Neutrophil (primary cell): ENCODE measurements around the gene TESPA1.
A peak's percentile ranks its signal among the peaks of the same experiment; 100 is the strongest.

Experiments used
- H3K27ac ChIP-seq: fragments of 200-600 bp; sonication (generic); 2 replicates; pipeline ENCODE4 v1.5.1; 2016; ENCODE audit warnings: mild to moderate bottlenecking, moderate library complexity
- H3K27me3 ChIP-seq: fragments of 200-600 bp; sonication (generic); 2 replicates; pipeline ENCODE4 v1.6.0; 2016; ENCODE audit warnings: mild to moderate bottlenecking
- H3K36me3 ChIP-seq: fragments of 200-600 bp; sonication (generic); 2 replicates; pipeline ENCODE4 v1.5.1; 2017
- H3K4me1 ChIP-seq, 2 experiments: fragments of 200-600 bp in 1 of 2; sonication (generic) in 1 of 2; 1 replicate in 1 of 2; 2 replicates in 1 of 2; pipeline versions ENCODE4 v1.5.1 to v1.6.1; 2013 to 2016; ENCODE audit warnings: low read depth in 1 of 2, low read length in 1 of 2, mild to moderate bottlenecking in 1 of 2, moderate library complexity in 1 of 2; ENCODE audit not compliant: control insufficient read depth in 1 of 2, insufficient read depth in 1 of 2
- H3K4me3 ChIP-seq, 2 experiments: fragments of 200-600 bp in 1 of 2; sonication (generic) in 1 of 2; 1 replicate in 1 of 2; 2 replicates in 1 of 2; pipeline ENCODE4 v1.5.1; 2013 to 2016; ENCODE audit warnings: low read depth in 1 of 2, low read length in 1 of 2, mild to moderate bottlenecking in 1 of 2, moderate library complexity in 1 of 2
- H3K9me3 ChIP-seq: fragments of 200-600 bp; sonication (generic); 2 replicates; pipeline ENCODE4 v1.5.1; 2016
- CTCF ChIP-seq: fragments of 200-600 bp; sonication (generic); IDR thresholded peaks from 2 replicates; pipeline ENCODE4 v1.5.1; 2016; ENCODE audit warnings: antibody characterized with exemption

Gene TESPA1

GRCh38 chr12:55017416-55017925 is 32.9 kb upstream of the TESPA1 start:
- no peak for TF ChIP-seq CTCF
- Histone ChIP-seq H3K27me3 (peaks cover 85% of the 10 kb centered on the region), H3K27ac (no peak overlapping the region), H3K36me3 (no peaks in the 10 kb centered on the region), H3K9me3 (no peaks in the 10 kb centered on the region), H3K4me1 (no peaks in the 10 kb centered on the region), H3K4me3 (no peak overlapping the region)

- no peak for TF ChIP-seq CTCF
- no peaks in the 10 kb centered on the region for H3K9me3 ChIP-seq
- H3K27me3 ChIP-seq: peaks cover 62% of the 10 kb centered on the region
- H3K4me3 ChIP-seq: no peak overlapping the region
- no peaks in the 10 kb centered on the region for H3K36me3 ChIP-seq
- no peaks in the 10 kb centered on the region for H3K4me1 ChIP-seq
- H3K27ac ChIP-seq: no peak overlapping the region
Observed at GRCh38 chr12:55008944-55009585, 24.5 kb upstream of the TESPA1 start.

- peaks cover 0 to 7% of the 10 kb centered on the region in 2 experiments for H3K4me1 ChIP-seq
- H3K9me3 ChIP-seq: no peaks in the 10 kb centered on the region
- no peak overlapping the region for H3K27ac ChIP-seq
- H3K27me3 ChIP-seq: peaks cover 15% of the 10 kb centered on the region
- no peak for TF ChIP-seq CTCF
- no peak overlapping the region for H3K4me3 ChIP-seq
- no peaks in the 10 kb centered on the region for H3K36me3 ChIP-seq
Observed at GRCh38 chr12:55002355-55002754, 17.8 kb upstream of the TESPA1 start.

- no peaks in the 10 kb centered on the region for H3K9me3 ChIP-seq
- TF ChIP-seq CTCF: no peak
- no peak overlapping the region for H3K27ac ChIP-seq
- peaks cover 21% of the 10 kb centered on the region for H3K27me3 ChIP-seq
- no peak overlapping the region for H3K4me3 ChIP-seq
- no peaks in the 10 kb centered on the region for H3K36me3 ChIP-seq
- peaks cover 0 to 7% of the 10 kb centered on the region in 2 experiments for H3K4me1 ChIP-seq
Observed at GRCh38 chr12:55001198-55001868, 16.8 kb upstream of the TESPA1 start.

- Histone ChIP-seq H3K9me3 (no peaks in the 10 kb centered on the region), H3K27me3 (peaks cover 25% of the 10 kb centered on the region)
- TF ChIP-seq CTCF: no peak
Observed at GRCh38 chr12:54998958-54999510, 14.5 kb upstream of the TESPA1 start.

More at GRCh38 chr12:54998958-54999510, 14.5 kb upstream of the TESPA1 start:
- Histone ChIP-seq H3K36me3 (no peaks in the 10 kb centered on the region), H3K4me3 (no peak overlapping the region), H3K4me1 (peaks cover 0 to 7% of the 10 kb centered on the region in 2 experiments), H3K27ac (peak overlapping the region; percentile 31)
